Hematopoietic multipotent progenitor cell treated with erythropoietin and hydrocortisone succinate and interleukin-3 and kit ligand, for 6 days (in vitro differentiated cells): ENCODE results near the gene CACNA1E.

Experiments
- DNase-seq: peaks from one replicate; pipeline ENCODE4 v3.0.0-alpha.2; 2015

CACNA1E gene

GRCh38 chr1:181777812-181778211 is 294.5 kb downstream of the CACNA1E start:
- DNase-seq = no peak

- no peak for DNase-seq
Measured at GRCh38 chr1:181778640-181779260, 295.4 kb downstream of the CACNA1E start.

GRCh38 chr1:181779343-181779742 is 296.0 kb downstream of the CACNA1E start:
- no peak for DNase-seq

GRCh38 chr1:181783208-181783607 is 299.9 kb downstream of the CACNA1E start:
- no peak for DNase-seq

- no peak for DNase-seq
Measured at GRCh38 chr1:181784039-181784683, 300.8 kb downstream of the CACNA1E start.

- no peak for DNase-seq
Measured at GRCh38 chr1:181789395-181789794, 306.1 kb downstream of the CACNA1E start.

- no peak for DNase-seq
Measured at GRCh38 chr1:181791721-181792120, 308.4 kb downstream of the CACNA1E start.

GRCh38 chr1:181793831-181794230 is 310.5 kb downstream of the CACNA1E start:
- DNase-seq = no peak

GRCh38 chr1:181794332-181794731 is 311.0 kb downstream of the CACNA1E start:
- no peak for DNase-seq

- no peak for DNase-seq
Measured at GRCh38 chr1:181798191-181798926, 315.0 kb downstream of the CACNA1E start.

GRCh38 chr1:181801617-181802016 is 318.3 kb downstream of the CACNA1E start:
- DNase-seq = no peak

GRCh38 chr1:181802466-181802865 is 319.1 kb downstream of the CACNA1E start:
- no peak for DNase-seq

- DNase-seq = no peak
Measured at GRCh38 chr1:181803421-181803820, 320.1 kb downstream of the CACNA1E start.

- no peak for DNase-seq
Measured at GRCh38 chr1:181804989-181805388, 321.7 kb downstream of the CACNA1E start.

GRCh38 chr1:181806746-181807145 is 323.4 kb downstream of the CACNA1E start:
- DNase-seq = no peak

GRCh38 chr1:181807251-181807650 is 323.9 kb downstream of the CACNA1E start:
- no peak for DNase-seq

- DNase-seq = no peak
Measured at GRCh38 chr1:181809991-181810545, 326.8 kb downstream of the CACNA1E start.

- DNase-seq = no peak
Measured at GRCh38 chr1:181812208-181812607, 328.9 kb downstream of the CACNA1E start.

- DNase-seq = no peak
Measured at GRCh38 chr1:181813266-181813665, 329.9 kb downstream of the CACNA1E start.

GRCh38 chr1:181816608-181817007 is 333.3 kb downstream of the CACNA1E start:
- DNase-seq = no peak

- DNase-seq = no peak
Measured at GRCh38 chr1:181817091-181817490, 333.8 kb downstream of the CACNA1E start.

- no peak for DNase-seq
Measured at GRCh38 chr1:181818459-181818858, 335.1 kb downstream of the CACNA1E start.

GRCh38 chr1:181818943-181819342 is 335.6 kb downstream of the CACNA1E start:
- DNase-seq = peak; percentile 2

GRCh38 chr1:181821701-181822100 is 338.4 kb downstream of the CACNA1E start:
- no peak for DNase-seq
